ENCODE data around the gene EMP1.

The EMP1 gene

GRCh38 chr12:13196130-13196921 is at the start of gene EMP1:
TSS of gene EMP1 (plus strand) at chr12:13196726. CDS start at chr12:13211511, 14,785 bp downstream.
- no peak for DNase-seq

GRCh38 chr12:13147688-13148484 is 48.6 kb upstream of the EMP1 start:
- no peak for DNase-seq

GRCh38 chr12:13148485-13148847 is 48.1 kb upstream of the EMP1 start:
- no peak for DNase-seq

GRCh38 chr12:13149411-13149810 is 47.1 kb upstream of the EMP1 start:
- DNase-seq: no peak

- DNase-seq: no peak
Measured at GRCh38 chr12:13152281-13152680, 44.2 kb upstream of the EMP1 start.

- no peak for DNase-seq
Measured at GRCh38 chr12:13152756-13153155, 43.8 kb upstream of the EMP1 start.

GRCh38 chr12:13153180-13153579 is 43.3 kb upstream of the EMP1 start:
- DNase-seq: no peak

- no peak for DNase-seq
Measured at GRCh38 chr12:13154027-13154538, 42.4 kb upstream of the EMP1 start.

GRCh38 chr12:13154831-13155230 is 41.7 kb upstream of the EMP1 start:
- DNase-seq: no peak

GRCh38 chr12:13156277-13156676 is 40.2 kb upstream of the EMP1 start:
- no peak for DNase-seq

- no peak for DNase-seq
Measured at GRCh38 chr12:13161172-13161571, 35.4 kb upstream of the EMP1 start.

GRCh38 chr12:13162904-13163303 is 33.6 kb upstream of the EMP1 start:
- no peak for DNase-seq

- no peak for DNase-seq
Measured at GRCh38 chr12:13163868-13164635, 32.5 kb upstream of the EMP1 start.

- no peak for DNase-seq
Measured at GRCh38 chr12:13164921-13165616, 31.5 kb upstream of the EMP1 start.

GRCh38 chr12:13165617-13166041 is 30.9 kb upstream of the EMP1 start:
- no peak for DNase-seq

GRCh38 chr12:13167226-13167625 is 29.3 kb upstream of the EMP1 start:
- DNase-seq: no peak

GRCh38 chr12:13167906-13168305 is 28.6 kb upstream of the EMP1 start:
- DNase-seq: no peak

GRCh38 chr12:13169272-13169671 is 27.3 kb upstream of the EMP1 start:
- no peak for DNase-seq

- no peak for DNase-seq
Measured at GRCh38 chr12:13170892-13171490, 25.5 kb upstream of the EMP1 start.

- DNase-seq: no peak
Measured at GRCh38 chr12:13171921-13172859, 24.3 kb upstream of the EMP1 start.

Measured in NCI-H524 treated with DMSO at 0.1 percent for 48 hours (cell line).